NCI-H146 treated with DMSO at 0.1 percent for 48 hours (cell line): ENCODE data around the gene UQCR10.

Experiments used
- DNase-seq: peaks from one replicate; lab custom pipeline; 2025; ENCODE audit not compliant: unreplicated experiment; lab: John Stamatoyannopoulos, UW

UQCR10 gene

GRCh38 chr22:29767171-29768051 is at the start of gene UQCR10:
Gene UQCR10 (plus strand): TSS chr22:29767369. CDS start chr22:29767399, 30 bp downstream.
- DNase-seq: peak; percentile 75

GRCh38 chr22:29717789-29718188 is 49.4 kb upstream of the UQCR10 start:
- peak; percentile 40 for DNase-seq

- DNase-seq: no peak
These were observed 47.9 kb upstream of the UQCR10 start for GRCh38 chr22:29718949-29719898.

GRCh38 chr22:29719899-29720645 is 47.1 kb upstream of the UQCR10 start, which contains the start of gene CABP7:
Gene CABP7 (plus strand): TSS chr22:29720003. CDS start chr22:29720425, 422 bp downstream.
- no peak for DNase-seq

- no peak for DNase-seq
These were observed 46.3 kb upstream of the UQCR10 start for GRCh38 chr22:29720811-29721323.

GRCh38 chr22:29722151-29722550 is 45.0 kb upstream of the UQCR10 start:
- no peak for DNase-seq

GRCh38 chr22:29722587-29722986 is 44.6 kb upstream of the UQCR10 start:
- DNase-seq: no peak

- no peak for DNase-seq
These were observed 43.4 kb upstream of the UQCR10 start for GRCh38 chr22:29723766-29724165.

- no peak for DNase-seq
These were observed 42.3 kb upstream of the UQCR10 start for GRCh38 chr22:29724843-29725242.

GRCh38 chr22:29726106-29726505 is 41.1 kb upstream of the UQCR10 start:
- DNase-seq: no peak

- DNase-seq: no peak
These were observed 40.5 kb upstream of the UQCR10 start for GRCh38 chr22:29726512-29727130.

GRCh38 chr22:29727131-29727523 is 40.0 kb upstream of the UQCR10 start:
- DNase-seq: no peak

GRCh38 chr22:29729161-29729560 is 38.0 kb upstream of the UQCR10 start:
- no peak for DNase-seq

- no peak for DNase-seq
These were observed 35.9 kb upstream of the UQCR10 start for GRCh38 chr22:29731058-29731850.

- DNase-seq: no peak
These were observed 34.3 kb upstream of the UQCR10 start for GRCh38 chr22:29732883-29733282.

- no peak for DNase-seq
These were observed 33.6 kb upstream of the UQCR10 start for GRCh38 chr22:29733362-29734201.

- DNase-seq: no peak
These were observed 32.8 kb upstream of the UQCR10 start for GRCh38 chr22:29734406-29734805.

GRCh38 chr22:29734838-29735237 is 32.3 kb upstream of the UQCR10 start:
- DNase-seq: no peak

- no peak for DNase-seq
These were observed 31.8 kb upstream of the UQCR10 start for GRCh38 chr22:29735416-29735815.
